ENCODE data around the gene FAM13A.

- no peak for TF ChIP-seq BHLHE40 (IDR thresholded peaks at IDR 0.05; ENCODE audit: borderline replicate concordance)
- TF ChIP-seq FOXM1 (IDR thresholded peaks at IDR 0.05; ENCODE audit: borderline replicate concordance): no peak
Measured at GRCh38 chr4:88868510-88868909, 188.5 kb downstream of the FAM13A start.

All from HEK293T (cell line).